GM23248 (cell line): ENCODE measurements around the gene TTC23L.

ENCODE experiments used
- EZH2 ChIP-seq: fragments of 200-600 bp; sonication (generic); IDR thresholded peaks from 2 replicates; pipeline ENCODE4 v1.6.1; 2018; ENCODE audit warnings: antibody characterized with exemption, mild to moderate bottlenecking; ENCODE audit not compliant: insufficient read depth, poor library complexity, severe bottlenecking
- EZH2phosphoT487 ChIP-seq: fragments of 200-600 bp; sonication (generic); IDR thresholded peaks from 2 replicates; pipeline ENCODE4 v1.6.1; 2018; ENCODE audit warnings: antibody characterized with exemption, moderate library complexity, mild to moderate bottlenecking, low read depth; ENCODE audit not compliant: insufficient read depth

DNA sequence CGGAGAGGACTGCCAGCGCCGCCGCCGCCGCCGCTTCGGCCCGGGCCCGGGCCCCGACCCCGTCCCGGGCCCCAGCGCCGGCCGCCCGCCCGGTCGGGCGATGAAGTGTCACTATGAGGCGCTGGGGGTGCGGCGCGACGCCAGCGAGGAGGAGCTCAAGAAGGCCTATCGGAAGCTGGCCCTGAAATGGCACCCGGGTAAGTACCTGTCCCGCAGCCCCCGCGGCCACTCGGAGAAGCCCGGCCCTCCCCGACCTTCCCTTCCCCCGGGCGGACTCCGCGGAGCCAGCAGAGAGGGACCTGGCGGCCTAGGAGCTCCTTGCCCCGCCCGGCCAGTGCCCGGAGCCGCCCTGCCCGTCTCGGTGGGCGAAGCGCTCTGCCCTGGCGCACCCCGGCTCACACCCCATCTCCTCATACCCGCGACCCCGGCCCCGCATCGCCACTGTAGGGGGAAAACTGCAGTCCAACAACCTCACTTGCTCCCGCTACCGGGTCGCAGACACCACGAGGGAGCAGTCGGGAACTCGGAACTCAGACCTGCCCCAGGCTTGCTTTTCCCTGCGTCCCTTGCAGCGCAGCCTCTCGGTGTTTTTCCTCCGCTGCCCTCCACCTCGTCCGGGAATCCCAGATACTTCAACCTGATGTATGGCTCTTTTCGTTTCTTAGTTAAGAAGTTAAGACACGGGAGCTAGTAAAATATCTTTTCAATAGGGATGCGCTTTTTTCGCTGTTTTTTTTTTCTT, 90.9 kb downstream of the TTC23L start:
- TF ChIP-seq EZH2 (no peak), EZH2phosphoT487 (no peak)
